Measurements from ENCODE around the gene PLIN4.

GRCh38 chr19:4539693-4540581 lies 21.7 kb upstream of the PLIN4 start, which contains the start of gene LRG1:
- no peak for TF ChIP-seq POLR2AphosphoS5 (IDR thresholded peaks at IDR 0.05; ENCODE audit: borderline replicate concordance, low read depth, low read length)
- no peak for TF ChIP-seq EZH2 (IDR thresholded peaks at IDR 0.05)

Measured in SK-N-MC (cell line).